Spleen (tissue), 7 donors: ENCODE results near the gene TCTN1.

ENCODE experiments used
- POLR2AphosphoS5 ChIP-seq, 3 donors: sonication (generic); formaldehyde crosslinking; IDR thresholded peaks; one replicate each; pipeline ENCODE4 v1.5.1; 2017; ENCODE audit warnings: antibody characterized with exemption in 3 of 3
- TF ChIP-seq, protein P1 (sequence below), 11 experiments: fragments of 200-600 bp in 7 of 11; fragments of 450-650 bp in 4 of 11; sonication (generic) in 4 of 11; IDR thresholded peaks in 8 of 11; conservative IDR thresholded peaks in 3 of 11; 1 replicate in 7 of 11; 2 replicates in 4 of 11; pipeline versions ENCODE4 v1.4.0 to v1.8.0; 2016 to 2021; ENCODE audit warnings: antibody characterized with exemption in 11 of 11, inconsistent platforms in 4 of 11, mild to moderate bottlenecking in 1 of 11
- donor health status: DM: no; HTN: no; CAD: no; lungs with moderate emphysema.
- donor health status: DM: no; HTN: no; CAD: no.
- donor health status: DM: no; HTN: no; CAD: no.

DNA sequence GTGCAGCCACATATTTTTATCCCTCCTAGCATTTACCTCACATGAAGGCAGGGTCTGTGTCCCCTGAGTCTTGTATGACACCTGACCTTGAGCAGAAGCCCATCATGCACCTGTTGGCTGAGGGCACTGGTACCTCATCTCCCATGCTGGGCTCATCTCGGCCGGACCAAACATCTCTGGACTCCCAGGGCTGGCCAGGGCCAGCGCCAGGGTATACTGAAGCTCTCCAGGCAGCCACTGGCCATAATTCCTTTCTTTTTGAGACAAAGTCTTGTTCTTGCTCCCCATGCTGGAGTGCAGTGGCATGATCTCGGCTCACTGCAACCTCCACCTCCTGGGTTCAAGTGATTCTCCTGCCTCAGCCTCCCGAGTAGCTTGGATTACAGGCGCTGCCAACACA lies 53.0 kb downstream of the TCTN1 start:
- TF ChIP-seq, protein P1, sequence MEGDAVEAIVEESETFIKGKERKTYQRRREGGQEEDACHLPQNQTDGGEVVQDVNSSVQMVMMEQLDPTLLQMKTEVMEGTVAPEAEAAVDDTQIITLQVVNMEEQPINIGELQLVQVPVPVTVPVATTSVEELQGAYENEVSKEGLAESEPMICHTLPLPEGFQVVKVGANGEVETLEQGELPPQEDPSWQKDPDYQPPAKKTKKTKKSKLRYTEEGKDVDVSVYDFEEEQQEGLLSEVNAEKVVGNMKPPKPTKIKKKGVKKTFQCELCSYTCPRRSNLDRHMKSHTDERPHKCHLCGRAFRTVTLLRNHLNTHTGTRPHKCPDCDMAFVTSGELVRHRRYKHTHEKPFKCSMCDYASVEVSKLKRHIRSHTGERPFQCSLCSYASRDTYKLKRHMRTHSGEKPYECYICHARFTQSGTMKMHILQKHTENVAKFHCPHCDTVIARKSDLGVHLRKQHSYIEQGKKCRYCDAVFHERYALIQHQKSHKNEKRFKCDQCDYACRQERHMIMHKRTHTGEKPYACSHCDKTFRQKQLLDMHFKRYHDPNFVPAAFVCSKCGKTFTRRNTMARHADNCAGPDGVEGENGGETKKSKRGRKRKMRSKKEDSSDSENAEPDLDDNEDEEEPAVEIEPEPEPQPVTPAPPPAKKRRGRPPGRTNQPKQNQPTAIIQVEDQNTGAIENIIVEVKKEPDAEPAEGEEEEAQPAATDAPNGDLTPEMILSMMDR (IDR thresholded peaks at IDR 0.05 in 8 of 11, conservative IDR thresholded peaks at IDR 0.05 in 3 of 11), result no peak
- TF ChIP-seq POLR2AphosphoS5 (IDR thresholded peaks at IDR 0.05), result no peak
